ENCODE data around the gene UNC119B.
"Not testable (repeated sequence)": the region's sequence is repeated elsewhere in the genome, so short reads cannot be mapped to it uniquely, and the experiment has no call there.

The UNC119B gene

GRCh38 chr12:120725151-120725658, 14.9 kb downstream of the UNC119B start:
- H3K36me3 ChIP-seq (ENCODE audit: low read depth), result peaks cover 38% of the 10 kb centered on the region
- TF ChIP-seq CTCF (IDR thresholded peaks at IDR 0.05; ENCODE audit: poor library complexity, severe bottlenecking), result no peak
- DNase-seq (ENCODE audit: low spot score) (no peak), ATAC-seq (ENCODE audit: low read depth) (peak; percentile 2; the same call in 1 of the 3 replicates)
- no peak overlapping the region for H3K27ac ChIP-seq (ENCODE audit: poor library complexity, severe bottlenecking)
- H3K4me1 ChIP-seq (ENCODE audit: insufficient read depth, poor library complexity, severe bottlenecking), result no peaks in the 10 kb centered on the region
- H3K27me3 ChIP-seq (ENCODE audit: insufficient read depth, poor library complexity, severe bottlenecking), result no peaks in the 10 kb centered on the region
- H3K4me3 ChIP-seq (ENCODE audit: severe bottlenecking), result peak overlapping the region; percentile 55
- no peaks in the 10 kb centered on the region for H3K9me3 ChIP-seq (ENCODE audit: severe bottlenecking)

GRCh38 chr12:120725659-120726509, 15.6 kb downstream of the UNC119B start, which contains the start of gene ACADS:
ACADS (plus strand) TSS chr12:120725826; CDS start chr12:120725886, 60 bp downstream.
- H3K4me3 ChIP-seq (ENCODE audit: severe bottlenecking), result peak within 1 kb of the TSS; percentile 55
- peaks cover 31% of the 10 kb centered on the region for H3K36me3 ChIP-seq (ENCODE audit: low read depth)
- ATAC-seq (ENCODE audit: low read depth), result peak; percentile 98
- H3K4me1 ChIP-seq (ENCODE audit: insufficient read depth, poor library complexity, severe bottlenecking), result no peaks in the 10 kb centered on the region
- no peak within 1 kb of the TSS for H3K27ac ChIP-seq (ENCODE audit: poor library complexity, severe bottlenecking)
- H3K9me3 ChIP-seq (ENCODE audit: severe bottlenecking), result no peaks in the 10 kb centered on the region
- no peak for TF ChIP-seq CTCF (IDR thresholded peaks at IDR 0.05; ENCODE audit: poor library complexity, severe bottlenecking)
- no peaks in the 10 kb centered on the region for H3K27me3 ChIP-seq (ENCODE audit: insufficient read depth, poor library complexity, severe bottlenecking)
- peak; percentile 79 for DNase-seq (ENCODE audit: low spot score)

- Histone ChIP-seq H3K27me3 (ENCODE audit: insufficient read depth, poor library complexity, severe bottlenecking) (no peaks in the 10 kb centered on the region), H3K4me3 (ENCODE audit: severe bottlenecking) (no peak overlapping the region), H3K36me3 (ENCODE audit: low read depth) (peaks cover 26% of the 10 kb centered on the region), H3K9me3 (ENCODE audit: severe bottlenecking) (no peaks in the 10 kb centered on the region), H3K4me1 (ENCODE audit: insufficient read depth, poor library complexity, severe bottlenecking) (no peaks in the 10 kb centered on the region), H3K27ac (ENCODE audit: poor library complexity, severe bottlenecking) (no peak overlapping the region)
- no peak for DNase-seq (ENCODE audit: low spot score)
- TF ChIP-seq CTCF (IDR thresholded peaks at IDR 0.05; ENCODE audit: poor library complexity, severe bottlenecking), result no peak
- ATAC-seq (ENCODE audit: low read depth), result no peak
Observed at GRCh38 chr12:120726510-120726793, 16.2 kb downstream of the UNC119B start.

- H3K27me3 ChIP-seq (ENCODE audit: insufficient read depth, poor library complexity, severe bottlenecking), result no peaks in the 10 kb centered on the region
- no peak for TF ChIP-seq CTCF (IDR thresholded peaks at IDR 0.05; ENCODE audit: poor library complexity, severe bottlenecking)
- no peak overlapping the region for H3K4me3 ChIP-seq (ENCODE audit: severe bottlenecking)
- H3K36me3 ChIP-seq (ENCODE audit: low read depth), result peaks cover 21% of the 10 kb centered on the region
- H3K9me3 ChIP-seq (ENCODE audit: severe bottlenecking), result no peaks in the 10 kb centered on the region
- ATAC-seq (ENCODE audit: low read depth) (no peak), DNase-seq (ENCODE audit: low spot score) (no peak)
- H3K4me1 ChIP-seq (ENCODE audit: insufficient read depth, poor library complexity, severe bottlenecking), result no peaks in the 10 kb centered on the region
- H3K27ac ChIP-seq (ENCODE audit: poor library complexity, severe bottlenecking), result no peak overlapping the region
Observed at GRCh38 chr12:120726961-120727360, 16.7 kb downstream of the UNC119B start.

- not testable (repeated sequence) for ATAC-seq (ENCODE audit: low read depth); DNase-seq (ENCODE audit: low spot score); H3K27ac ChIP-seq (ENCODE audit: poor library complexity, severe bottlenecking)
Observed at GRCh38 chr12:120732198-120732597, 21.9 kb downstream of the UNC119B start.

More at GRCh38 chr12:120732198-120732597, 21.9 kb downstream of the UNC119B start:
- not testable (repeated sequence) for H3K36me3 ChIP-seq (ENCODE audit: low read depth); H3K4me3 ChIP-seq (ENCODE audit: severe bottlenecking); H3K27me3 ChIP-seq (ENCODE audit: insufficient read depth, poor library complexity, severe bottlenecking); H3K9me3 ChIP-seq (ENCODE audit: severe bottlenecking); H3K4me1 ChIP-seq (ENCODE audit: insufficient read depth, poor library complexity, severe bottlenecking)
